ENCODE results near the gene NMT1. TPM values are rescaled to one million over a fixed set of nuclear protein-coding genes. Genes with fewer than 3 reads are reported as not detected.

The NMT1 gene
- total and polyA plus RNA-seq, 2 of the 13 experiments (the other 11 are each of a cell fraction or from before 2014, with no cell fraction given) = 75.7 to 142 TPM

DNA sequence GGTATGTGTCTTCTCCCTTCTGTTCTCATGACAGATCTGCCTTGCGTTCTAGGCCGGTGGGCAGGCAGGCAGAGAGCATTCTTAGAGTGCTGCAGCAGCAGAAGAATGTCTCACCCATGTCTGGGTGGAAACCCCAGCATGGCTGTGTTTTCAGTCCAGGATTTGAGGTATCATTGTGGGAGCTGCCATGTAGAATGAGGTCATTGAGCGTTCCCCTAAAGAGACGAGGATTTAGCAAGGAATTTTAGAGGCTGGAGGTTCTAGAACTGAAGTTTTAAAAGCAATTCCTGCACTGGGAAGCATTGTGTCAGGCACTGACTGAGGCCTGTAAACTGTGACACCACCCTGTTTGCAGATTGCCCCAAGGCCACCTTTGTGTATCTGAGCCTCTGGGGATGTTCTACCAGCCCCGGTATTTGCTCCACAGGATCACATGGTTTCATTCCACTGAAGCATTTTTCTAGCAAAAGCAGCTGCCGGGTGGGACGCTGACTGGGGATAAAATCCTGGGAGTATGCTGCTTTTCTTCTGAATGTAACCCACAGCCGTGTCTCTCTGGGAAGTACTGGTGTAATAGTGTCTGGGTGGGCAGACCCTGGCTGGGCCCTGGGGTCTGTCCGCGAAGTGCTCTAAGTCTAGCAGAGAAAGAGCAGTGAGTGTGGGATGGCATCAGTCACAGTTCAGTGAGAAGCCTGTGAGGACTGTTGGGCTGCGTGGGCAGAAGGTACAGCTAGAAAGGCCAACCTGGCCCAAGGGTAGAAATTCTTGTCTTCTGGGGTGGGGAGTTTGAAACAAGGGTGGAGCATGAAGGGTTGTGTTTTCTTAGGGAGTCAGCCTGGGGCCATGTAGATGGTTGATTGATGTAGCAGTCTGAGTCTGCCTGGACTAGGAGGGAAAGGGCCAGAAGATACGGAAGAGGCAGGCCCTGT lies 41.0 kb downstream of the NMT1 start (continued):
- TF ChIP-seq, protein P1, sequence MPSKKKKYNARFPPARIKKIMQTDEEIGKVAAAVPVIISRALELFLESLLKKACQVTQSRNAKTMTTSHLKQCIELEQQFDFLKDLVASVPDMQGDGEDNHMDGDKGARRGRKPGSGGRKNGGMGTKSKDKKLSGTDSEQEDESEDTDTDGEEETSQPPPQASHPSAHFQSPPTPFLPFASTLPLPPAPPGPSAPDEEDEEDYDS (CRISPR knock-in tag; IDR thresholded peaks at IDR 0.05) = 0 out of 2 replicates have a peak, but pooled peaks have one; percentile 45
- TF ChIP-seq, protein P2, sequence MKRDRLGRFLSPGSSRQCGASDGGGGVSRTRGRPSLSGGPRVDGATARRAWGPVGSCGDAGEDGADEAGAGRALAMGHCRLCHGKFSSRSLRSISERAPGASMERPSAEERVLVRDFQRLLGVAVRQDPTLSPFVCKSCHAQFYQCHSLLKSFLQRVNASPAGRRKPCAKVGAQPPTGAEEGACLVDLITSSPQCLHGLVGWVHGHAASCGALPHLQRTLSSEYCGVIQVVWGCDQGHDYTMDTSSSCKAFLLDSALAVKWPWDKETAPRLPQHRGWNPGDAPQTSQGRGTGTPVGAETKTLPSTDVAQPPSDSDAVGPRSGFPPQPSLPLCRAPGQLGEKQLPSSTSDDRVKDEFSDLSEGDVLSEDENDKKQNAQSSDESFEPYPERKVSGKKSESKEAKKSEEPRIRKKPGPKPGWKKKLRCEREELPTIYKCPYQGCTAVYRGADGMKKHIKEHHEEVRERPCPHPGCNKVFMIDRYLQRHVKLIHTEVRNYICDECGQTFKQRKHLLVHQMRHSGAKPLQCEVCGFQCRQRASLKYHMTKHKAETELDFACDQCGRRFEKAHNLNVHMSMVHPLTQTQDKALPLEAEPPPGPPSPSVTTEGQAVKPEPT (CRISPR knock-in tag; IDR thresholded peaks at IDR 0.05; ENCODE audit: low read depth) = no peak
- no peak for TF ChIP-seq SNAI1 (CRISPR knock-in tag; IDR thresholded peaks at IDR 0.05; ENCODE audit: borderline replicate concordance)
- TF ChIP-seq ZNF569 (CRISPR knock-in tag; IDR thresholded peaks at IDR 0.05; ENCODE audit: borderline replicate concordance) = no peak
- TF ChIP-seq ZNF367 (CRISPR knock-in tag; IDR thresholded peaks at IDR 0.05; ENCODE audit: borderline replicate concordance) = no peak
- no peak for TF ChIP-seq PAX8 (CRISPR knock-in tag; IDR thresholded peaks at IDR 0.05; ENCODE audit: borderline replicate concordance)
- peak in 1 of 2 experiments; percentile 60; a peak in 1 of 4 replicates for TF ChIP-seq KLF16 (CRISPR knock-in tag; IDR thresholded peaks at IDR 0.05)
- TF ChIP-seq MLLT10 (CRISPR knock-in tag; IDR thresholded peaks at IDR 0.05) = 0 out of 2 replicates have a peak, but pooled peaks have one; percentile 57
- 0 out of 2 replicates have a peak, but pooled peaks have one; percentile 22 for TF ChIP-seq SIX1 (CRISPR knock-in tag; IDR thresholded peaks at IDR 0.05; ENCODE audit: borderline replicate concordance)
- 0 out of 2 replicates have a peak, but pooled peaks have one; percentile 14 for TF ChIP-seq THAP11 (CRISPR knock-in tag; IDR thresholded peaks at IDR 0.05)
- no peak for TF ChIP-seq GABPA (IDR thresholded peaks at IDR 0.05; ENCODE audit: low read depth, low read length)
- no peak for TF ChIP-seq GABPA (CRISPR knock-in tag; IDR thresholded peaks at IDR 0.05; ENCODE audit: low read depth)
- TF ChIP-seq SYNCRIP (IDR thresholded peaks at IDR 0.05; ENCODE audit: insufficient read depth, low read depth, low read length) = no peak
- no peak for TF ChIP-seq ZNF232 (CRISPR knock-in tag; IDR thresholded peaks at IDR 0.05; ENCODE audit: borderline replicate concordance)
- TF ChIP-seq, protein P3, sequence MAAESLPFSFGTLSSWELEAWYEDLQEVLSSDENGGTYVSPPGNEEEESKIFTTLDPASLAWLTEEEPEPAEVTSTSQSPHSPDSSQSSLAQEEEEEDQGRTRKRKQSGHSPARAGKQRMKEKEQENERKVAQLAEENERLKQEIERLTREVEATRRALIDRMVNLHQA (CRISPR knock-in tag; IDR thresholded peaks at IDR 0.05) = no peak
- TF ChIP-seq ZNF557 (CRISPR knock-in tag; IDR thresholded peaks at IDR 0.05) = no peak
- TF ChIP-seq CC2D1A (CRISPR knock-in tag; IDR thresholded peaks at IDR 0.05) = no peak
- no peak for TF ChIP-seq YY1 (IDR thresholded peaks at IDR 0.05; ENCODE audit: insufficient read depth, insufficient replicate concordance, low read depth, low read length)
- 0 out of 2 replicates have a peak, but pooled peaks have one; percentile 65 for TF ChIP-seq YEATS2 (CRISPR knock-in tag; IDR thresholded peaks at IDR 0.05; ENCODE audit: borderline replicate concordance)
- no peak for TF ChIP-seq BRD4 (CRISPR knock-in tag; IDR thresholded peaks at IDR 0.05)
- TF ChIP-seq, protein P4, sequence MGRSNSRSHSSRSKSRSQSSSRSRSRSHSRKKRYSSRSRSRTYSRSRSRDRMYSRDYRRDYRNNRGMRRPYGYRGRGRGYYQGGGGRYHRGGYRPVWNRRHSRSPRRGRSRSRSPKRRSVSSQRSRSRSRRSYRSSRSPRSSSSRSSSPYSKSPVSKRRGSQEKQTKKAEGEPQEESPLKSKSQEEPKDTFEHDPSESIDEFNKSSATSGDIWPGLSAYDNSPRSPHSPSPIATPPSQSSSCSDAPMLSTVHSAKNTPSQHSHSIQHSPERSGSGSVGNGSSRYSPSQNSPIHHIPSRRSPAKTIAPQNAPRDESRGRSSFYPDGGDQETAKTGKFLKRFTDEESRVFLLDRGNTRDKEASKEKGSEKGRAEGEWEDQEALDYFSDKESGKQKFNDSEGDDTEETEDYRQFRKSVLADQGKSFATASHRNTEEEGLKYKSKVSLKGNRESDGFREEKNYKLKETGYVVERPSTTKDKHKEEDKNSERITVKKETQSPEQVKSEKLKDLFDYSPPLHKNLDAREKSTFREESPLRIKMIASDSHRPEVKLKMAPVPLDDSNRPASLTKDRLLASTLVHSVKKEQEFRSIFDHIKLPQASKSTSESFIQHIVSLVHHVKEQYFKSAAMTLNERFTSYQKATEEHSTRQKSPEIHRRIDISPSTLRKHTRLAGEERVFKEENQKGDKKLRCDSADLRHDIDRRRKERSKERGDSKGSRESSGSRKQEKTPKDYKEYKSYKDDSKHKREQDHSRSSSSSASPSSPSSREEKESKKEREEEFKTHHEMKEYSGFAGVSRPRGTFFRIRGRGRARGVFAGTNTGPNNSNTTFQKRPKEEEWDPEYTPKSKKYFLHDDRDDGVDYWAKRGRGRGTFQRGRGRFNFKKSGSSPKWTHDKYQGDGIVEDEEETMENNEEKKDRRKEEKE (IDR thresholded peaks at IDR 0.05) = no peak
- no peak for TF ChIP-seq PLRG1 (conservative IDR thresholded peaks at IDR 0.05)
- peak; percentile 96 for TF ChIP-seq TEAD3 (CRISPR knock-in tag; optimal IDR thresholded peaks at IDR 0.05; ENCODE audit: borderline replicate concordance)

Data from HepG2 (cell line).